C4-2B (cell line): ENCODE data around the gene ROR2.

Experiments used
- H3K27ac ChIP-seq: fragments of 450-650 bp; 2 replicates; pipeline ENCODE4 v1.5.1; 2017
- ZFX ChIP-seq: fragments of 450-650 bp; IDR thresholded peaks from 2 replicates; pipeline ENCODE4 v1.6.1; 2017
- TF ChIP-seq, protein P1 (sequence below): fragments of 450-650 bp; conservative IDR thresholded peaks from 2 replicates; pipeline ENCODE4 v1.5.1; 2017; ENCODE audit warnings: mild to moderate bottlenecking

The ROR2 gene

DNA sequence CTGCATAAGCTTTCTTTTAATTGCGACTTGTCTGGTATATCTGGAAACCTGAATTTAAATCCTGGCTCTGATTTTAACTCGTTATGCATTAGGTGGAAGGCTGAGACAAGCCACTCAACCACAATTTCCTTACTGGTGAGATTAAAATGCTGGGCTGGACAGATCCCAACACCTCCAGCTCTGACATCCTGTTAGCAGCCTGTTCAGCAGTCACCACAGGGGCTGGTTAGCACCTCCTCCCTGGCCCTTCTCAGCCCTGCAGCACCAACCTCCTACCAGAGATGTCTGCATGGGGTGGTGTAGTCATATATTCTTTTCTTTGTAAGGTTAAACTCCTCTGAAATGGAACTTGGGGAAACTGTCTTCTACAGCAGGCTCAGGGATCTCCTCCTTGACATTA is 369.9 kb downstream of the ROR2 start:
- TF ChIP-seq, protein P1, sequence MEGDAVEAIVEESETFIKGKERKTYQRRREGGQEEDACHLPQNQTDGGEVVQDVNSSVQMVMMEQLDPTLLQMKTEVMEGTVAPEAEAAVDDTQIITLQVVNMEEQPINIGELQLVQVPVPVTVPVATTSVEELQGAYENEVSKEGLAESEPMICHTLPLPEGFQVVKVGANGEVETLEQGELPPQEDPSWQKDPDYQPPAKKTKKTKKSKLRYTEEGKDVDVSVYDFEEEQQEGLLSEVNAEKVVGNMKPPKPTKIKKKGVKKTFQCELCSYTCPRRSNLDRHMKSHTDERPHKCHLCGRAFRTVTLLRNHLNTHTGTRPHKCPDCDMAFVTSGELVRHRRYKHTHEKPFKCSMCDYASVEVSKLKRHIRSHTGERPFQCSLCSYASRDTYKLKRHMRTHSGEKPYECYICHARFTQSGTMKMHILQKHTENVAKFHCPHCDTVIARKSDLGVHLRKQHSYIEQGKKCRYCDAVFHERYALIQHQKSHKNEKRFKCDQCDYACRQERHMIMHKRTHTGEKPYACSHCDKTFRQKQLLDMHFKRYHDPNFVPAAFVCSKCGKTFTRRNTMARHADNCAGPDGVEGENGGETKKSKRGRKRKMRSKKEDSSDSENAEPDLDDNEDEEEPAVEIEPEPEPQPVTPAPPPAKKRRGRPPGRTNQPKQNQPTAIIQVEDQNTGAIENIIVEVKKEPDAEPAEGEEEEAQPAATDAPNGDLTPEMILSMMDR: no peak
- no peak for TF ChIP-seq ZFX

DNA sequence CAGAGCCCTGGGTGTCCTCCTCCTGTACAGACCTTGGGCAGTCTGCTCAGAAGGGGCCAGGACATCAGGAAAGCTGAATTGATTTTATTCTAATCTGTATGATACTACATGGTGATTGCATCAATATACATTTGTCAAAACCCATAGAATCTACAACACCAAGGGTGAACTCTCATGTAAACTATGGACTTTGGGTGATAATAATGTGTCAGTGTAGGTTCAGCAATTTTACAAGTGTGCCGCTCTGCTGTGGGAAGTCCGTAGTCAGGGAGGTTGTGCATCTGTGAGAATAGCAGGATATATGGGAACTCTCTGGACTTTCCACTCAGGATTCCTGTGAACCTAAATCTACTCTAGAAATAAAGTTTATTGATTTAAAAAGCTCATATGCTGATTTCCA is 371.1 kb downstream of the ROR2 start:
- TF ChIP-seq, protein P1: no peak
- no peak for TF ChIP-seq ZFX
- H3K27ac ChIP-seq: no peak overlapping the region

More for the DNA sequence above, 369.9 kb downstream of the ROR2 start:
- H3K27ac ChIP-seq: no peak overlapping the region

DNA sequence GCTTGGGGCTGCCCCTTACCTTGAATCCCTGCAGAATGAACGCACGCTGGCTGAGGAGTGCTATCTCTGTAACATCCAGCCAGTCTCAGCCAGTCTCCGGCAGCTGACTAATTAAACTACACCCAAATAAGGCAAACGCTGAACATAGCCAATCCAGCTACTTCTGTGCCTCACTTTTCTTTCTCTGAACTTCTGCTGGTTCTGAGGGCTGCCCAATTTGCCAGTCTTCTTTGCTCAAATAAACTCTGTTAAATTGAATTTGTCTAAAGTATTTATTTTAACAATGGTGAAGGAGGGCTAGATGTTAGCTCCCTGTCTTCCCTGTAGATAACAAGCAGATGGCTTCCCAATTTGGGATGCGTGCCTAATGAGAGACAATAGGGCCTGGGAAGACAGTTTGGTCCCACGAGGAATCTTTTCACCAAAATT is 372.4 kb downstream of the ROR2 start:
- H3K27ac ChIP-seq: no peak overlapping the region
- TF ChIP-seq, protein P1: no peak
- no peak for TF ChIP-seq ZFX

DNA sequence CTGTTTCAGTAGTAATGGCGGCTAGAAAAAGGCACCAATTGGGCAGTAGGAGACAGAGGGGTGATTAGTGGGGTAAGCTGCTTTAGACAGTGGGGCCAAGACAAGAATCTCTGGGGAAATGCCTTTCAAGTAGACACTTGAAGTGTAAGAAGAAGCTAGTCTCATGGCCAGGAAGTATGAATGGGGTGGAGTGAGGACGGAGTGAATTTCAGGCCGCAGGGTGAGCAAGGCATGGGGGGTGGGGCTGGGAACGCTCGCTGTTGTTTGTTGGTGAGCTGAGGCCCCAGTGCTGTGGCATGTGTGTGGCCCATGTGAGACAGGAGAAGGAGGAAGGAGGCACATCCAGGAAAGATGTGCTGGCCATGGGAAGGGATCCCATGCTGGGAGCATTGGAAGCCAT is 377.2 kb downstream of the ROR2 start:
- no peak overlapping the region for H3K27ac ChIP-seq
- no peak for TF ChIP-seq ZFX
- TF ChIP-seq, protein P1: no peak

DNA sequence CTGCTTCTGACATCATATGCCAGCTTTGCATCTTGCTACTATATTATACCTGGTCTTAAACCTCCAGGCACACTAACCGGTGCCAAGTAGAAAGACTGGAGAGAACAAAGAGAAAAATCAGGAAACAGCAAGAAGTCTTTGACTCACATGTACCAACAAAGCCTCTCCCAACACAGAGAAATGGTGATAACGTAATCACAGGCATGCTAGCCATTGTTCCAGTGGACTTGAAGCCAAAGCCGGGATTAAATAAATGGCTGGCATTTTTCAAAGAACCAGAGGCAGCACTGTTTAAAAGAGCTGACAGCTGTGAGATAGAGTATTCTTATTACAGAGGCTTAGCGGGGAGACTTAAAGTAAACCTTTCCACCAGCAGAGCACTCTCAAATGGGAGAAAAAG is 378.0 kb downstream of the ROR2 start:
- no peak for TF ChIP-seq ZFX
- TF ChIP-seq, protein P1: no peak
- H3K27ac ChIP-seq: no peak overlapping the region

DNA sequence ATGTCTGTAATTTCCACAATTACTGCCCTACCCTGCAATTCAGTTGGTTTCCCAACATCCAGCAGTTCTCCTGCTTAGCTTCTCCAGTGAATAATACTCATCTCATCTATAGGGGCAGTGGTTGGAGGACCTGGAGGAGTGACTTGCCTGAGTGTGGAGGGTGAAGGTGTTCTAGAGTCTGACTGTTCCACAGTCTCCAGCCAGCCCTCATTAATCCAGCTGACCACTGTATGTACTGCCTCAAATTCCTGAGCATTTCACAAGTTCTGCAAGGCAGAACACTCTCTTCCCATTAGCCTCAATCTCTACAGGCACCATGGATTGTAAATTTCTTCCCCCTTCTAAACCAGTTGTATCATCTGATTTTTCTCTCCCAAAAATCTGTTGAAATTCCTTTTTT is 379.0 kb downstream of the ROR2 start:
- TF ChIP-seq, protein P1: no peak
- TF ChIP-seq ZFX: no peak
- no peak overlapping the region for H3K27ac ChIP-seq

DNA sequence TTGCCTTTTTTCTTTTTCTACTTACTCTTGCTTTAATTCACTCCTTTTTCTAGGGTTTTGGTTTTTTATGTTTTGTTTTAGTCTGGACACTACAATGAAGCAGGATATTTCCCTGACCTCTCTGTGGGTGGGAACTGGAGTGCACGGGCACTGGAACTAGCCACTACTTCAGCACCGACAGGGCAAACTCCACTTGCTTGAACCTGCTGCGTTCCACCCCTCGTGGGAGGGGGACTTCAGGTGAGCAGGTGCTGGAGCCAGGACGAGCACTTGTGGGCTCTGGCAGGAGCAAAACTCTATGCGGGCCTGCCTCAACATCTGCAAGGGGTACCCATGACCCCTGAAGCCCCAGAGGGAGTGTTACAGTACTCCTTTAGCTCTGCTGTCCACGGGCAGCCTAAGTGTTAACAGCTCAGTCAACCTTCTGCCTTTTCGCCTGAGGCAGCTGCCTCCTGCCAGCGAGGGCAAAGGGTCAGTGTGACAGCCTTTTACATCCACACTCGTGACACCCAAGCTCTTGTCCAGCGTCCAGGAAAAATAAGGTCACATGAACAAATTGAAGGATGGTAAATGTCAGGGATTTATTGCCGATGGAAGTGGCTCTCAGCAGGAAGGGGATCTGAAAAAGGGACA is 382.3 kb downstream of the ROR2 start:
- H3K27ac ChIP-seq: no peak overlapping the region
- TF ChIP-seq ZFX: no peak
- TF ChIP-seq, protein P1: no peak
